SK-N-SH (cell line): Measurements from ENCODE around the gene SLC6A11. TPM values are rescaled to one million over a fixed set of nuclear protein-coding genes. Genes with fewer than 3 reads are reported as not detected.

Experiments used
- CTCF ChIA-PET: fragments of 300-600, 350-600 bp; formaldehyde crosslinking; extraction: SDS; loops from one replicate; lab custom pipeline; 2021; lab: Yijun Ruan, JAX
- POLR2A ChIA-PET: fragments of 350-600 bp; sonication (Branson Sonifier 250); formaldehyde crosslinking; extraction: SDS; loops from one replicate; lab custom pipeline; 2020; ENCODE audit warnings: antibody characterized with exemption, inconsistent platforms; lab: Yijun Ruan, JAX
- DNase-seq: peaks from one replicate; pipeline ENCODE4 v3.0.0; 2012
- H2AFZ ChIP-seq: fragments of 200-600 bp; sonication (generic); 2 replicates; pipeline ENCODE4 v1.8.1; 2016; ENCODE audit warnings: antibody characterized with exemption, mild to moderate bottlenecking, low read depth
- H3F3A ChIP-seq: fragments of 200-600 bp; sonication (generic); replicated peaks from 2 replicates; pipeline ENCODE3; 2016; ENCODE audit warnings: antibody characterized with exemption, mild to moderate bottlenecking; ENCODE audit not compliant: insufficient read depth
- H3K27ac ChIP-seq, 2 experiments: fragments of 200-500 bp in 1 of 2; fragments of 200-600 bp in 1 of 2; sonication (Bioruptor generic) in 1 of 2; sonication (generic), shearing (Covaris generic) in 1 of 2; 2 replicates each; pipeline versions ENCODE4 v1.5.1 to v1.6.1; 2014 to 2016; ENCODE audit warnings: low read depth in 2 of 2, inconsistent platforms in 1 of 2, low read length in 1 of 2, mild to moderate bottlenecking in 1 of 2, mixed read lengths in 1 of 2
- H3K27me3 ChIP-seq: fragments of 200-600 bp; sonication (generic), shearing (Covaris generic); 2 replicates; pipeline ENCODE4 v1.6.1; 2016; ENCODE audit warnings: mixed run types; ENCODE audit not compliant: insufficient read depth
- H3K36me3 ChIP-seq, 2 experiments: fragments of 200-500 bp in 1 of 2; fragments of 200-600 bp in 1 of 2; sonication (Bioruptor generic) in 1 of 2; sonication (generic) in 1 of 2; replicated peaks in 1 of 2; 2 replicates each; pipeline versions ENCODE3 to v1.5.1; 2014 to 2016; ENCODE audit warnings: low read length in 1 of 2, mild to moderate bottlenecking in 1 of 2; ENCODE audit not compliant: insufficient read depth in 2 of 2, control insufficient read depth in 1 of 2
- H3K4me1 ChIP-seq, 2 experiments: fragments of 200-500 bp in 1 of 2; fragments of 200-600 bp in 1 of 2; sonication (Bioruptor generic) in 1 of 2; sonication (generic), shearing (Covaris generic) in 1 of 2; 2 replicates each; pipeline versions ENCODE4 v1.5.1 to v1.6.1; 2014 to 2016; ENCODE audit warnings: low read depth in 1 of 2, low read length in 1 of 2, mixed run types in 1 of 2; ENCODE audit not compliant: insufficient read depth in 2 of 2, control insufficient read depth in 1 of 2
- H3K4me2 ChIP-seq: fragments of 200-600 bp; sonication (generic), shearing (Covaris generic); 2 replicates; pipeline ENCODE4 v1.6.1; 2017; ENCODE audit warnings: mixed run types
- H3K4me3 ChIP-seq, 2 experiments: fragments of 200-500 bp in 1 of 2; fragments of 200-600 bp in 1 of 2; sonication (Bioruptor generic) in 1 of 2; sonication (generic), shearing (Covaris generic) in 1 of 2; 2 replicates each; pipeline versions ENCODE4 v1.5.1 to v1.8.1; 2014 to 2016; ENCODE audit warnings: low read depth in 2 of 2, inconsistent platforms in 1 of 2, low read length in 1 of 2, mild to moderate bottlenecking in 1 of 2, mixed read lengths in 1 of 2, moderate library complexity in 1 of 2
- H3K79me2 ChIP-seq: fragments of 200-600 bp; sonication (generic); 2 replicates; pipeline ENCODE4 v1.8.1; 2017; ENCODE audit warnings: mild to moderate bottlenecking; ENCODE audit not compliant: insufficient read depth
- H3K9ac ChIP-seq: fragments of 200-600 bp; sonication (generic); 2 replicates; pipeline ENCODE4 v1.6.1; 2017; ENCODE audit warnings: mixed run types
- H3K9me2 ChIP-seq: fragments of 200-600 bp; sonication (generic); 2 replicates; pipeline ENCODE4 v1.6.1; 2017; ENCODE audit warnings: mixed run types
- H3K9me3 ChIP-seq: fragments of 200-600 bp; sonication (generic); 2 replicates; pipeline ENCODE4 v1.6.1; 2017; ENCODE audit warnings: mixed run types, mild to moderate bottlenecking, moderate library complexity
- H4K20me1 ChIP-seq: fragments of 200-600 bp; sonication (generic); 2 replicates; pipeline ENCODE4 v1.6.1; 2017; ENCODE audit warnings: mild to moderate bottlenecking, mixed run types; ENCODE audit not compliant: insufficient read depth
- CHD2 ChIP-seq: fragments of 150-350 bp; IDR thresholded peaks from 2 replicates; pipeline ENCODE4 v1.6.1; 2018; ENCODE audit warnings: low read length; ENCODE audit not compliant: partially characterized antibody
- EP300 ChIP-seq, 2 experiments: IDR thresholded peaks; 2 replicates each; pipeline versions ENCODE4 v1.4.0 to v1.6.1; 2012; ENCODE audit warnings: borderline replicate concordance in 1 of 2, low read depth in 1 of 2, low read length in 1 of 2
- FOXM1 ChIP-seq: IDR thresholded peaks from 2 replicates; pipeline ENCODE4 v1.4.0; 2012; ENCODE audit warnings: low read depth, mild to moderate bottlenecking
- GABPA ChIP-seq: IDR thresholded peaks from 2 replicates; pipeline ENCODE4 v1.4.0; 2012; ENCODE audit warnings: low read depth, mild to moderate bottlenecking
- GATA2 ChIP-seq: sonication (generic); formaldehyde crosslinking; IDR thresholded peaks from 2 replicates; pipeline ENCODE4 v1.5.0; 2020; ENCODE audit warnings: mild to moderate bottlenecking, missing genetic modification reagents
- JUND ChIP-seq: IDR thresholded peaks from 2 replicates; pipeline ENCODE4 v1.4.0; 2012
- MAX ChIP-seq: IDR thresholded peaks from 2 replicates; pipeline ENCODE4 v1.4.0; 2012; ENCODE audit warnings: low read depth
- MEF2A ChIP-seq: IDR thresholded peaks from 2 replicates; pipeline ENCODE4 v1.4.0; 2012; ENCODE audit warnings: low read depth, borderline replicate concordance
- MXI1 ChIP-seq: IDR thresholded peaks from 2 replicates; pipeline ENCODE4 v1.6.1; 2012; ENCODE audit warnings: mild to moderate bottlenecking, low read depth, low read length, improper control_type of control experiment
- NFIC ChIP-seq: IDR thresholded peaks from 2 replicates; pipeline ENCODE4 v1.4.0; 2012; ENCODE audit warnings: borderline replicate concordance
- NRF1 ChIP-seq: IDR thresholded peaks from 2 replicates; pipeline ENCODE4 v1.6.1; 2012; ENCODE audit warnings: low read depth, mild to moderate bottlenecking, low read length
- PBX3 ChIP-seq: IDR thresholded peaks from 2 replicates; pipeline ENCODE4; 2012
- POLR2AphosphoS5 ChIP-seq: IDR thresholded peaks from 2 replicates; pipeline ENCODE4 v1.6.1; 2012; ENCODE audit warnings: low read depth, low read length
- RAD21 ChIP-seq: IDR thresholded peaks from 2 replicates; pipeline ENCODE4 v1.6.1; 2012; ENCODE audit warnings: mild to moderate bottlenecking, low read length
- RXRA ChIP-seq: IDR thresholded peaks from 2 replicates; pipeline ENCODE4 v1.4.0; 2012; ENCODE audit warnings: low read depth, mild to moderate bottlenecking, borderline replicate concordance
- SIN3A ChIP-seq: IDR thresholded peaks from 2 replicates; pipeline ENCODE4 v1.6.1; 2012; ENCODE audit warnings: low read depth, mild to moderate bottlenecking, low read length, moderate library complexity, borderline replicate concordance
- TAF1 ChIP-seq: IDR thresholded peaks from 2 replicates; pipeline ENCODE4 v1.6.1; 2012; ENCODE audit warnings: low read depth, mild to moderate bottlenecking, low read length, moderate library complexity, borderline replicate concordance
- TCF12 ChIP-seq: IDR thresholded peaks from 2 replicates; pipeline ENCODE4 v1.4.0; 2012
- TEAD4 ChIP-seq: IDR thresholded peaks from 2 replicates; pipeline ENCODE4 v1.4.0; 2012; ENCODE audit warnings: mild to moderate bottlenecking, borderline replicate concordance; ENCODE audit not compliant: insufficient read depth
- YY1 ChIP-seq: IDR thresholded peaks from 2 replicates; pipeline ENCODE4 v1.4.0; 2012; ENCODE audit warnings: low read depth, mild to moderate bottlenecking
- ZBTB33 ChIP-seq: IDR thresholded peaks from 2 replicates; pipeline ENCODE4 v1.4.0; 2012; ENCODE audit warnings: low read depth, borderline replicate concordance
- WGBS: methylation state at CpG from one replicate; pipeline ENCODE4 v1.1.6; 2017; ENCODE audit warnings: low lambda C conversion rate; 5-methylcytosine and 5-hydroxymethylcytosine counted together
- polyA plus RNA-seq, 3 experiments: library from polyadenylated mRNA; depleted of rRNA; stranded (reverse); fragments of >200 nt; gene quantifications; 2 replicates each; pipeline ENCODE4 v1.2.3, GENCODE V29; 2012
- TF ChIP-seq, protein P1 (sequence below): fragments of 200-600 bp; sonication (generic); IDR thresholded peaks from 2 replicates; pipeline ENCODE4 v1.6.1; 2017; ENCODE audit warnings: antibody characterized with exemption, mild to moderate bottlenecking, moderate library complexity
- TF ChIP-seq, protein P2 (sequence below): IDR thresholded peaks from 2 replicates; pipeline ENCODE4 v1.4.0; 2012; ENCODE audit warnings: low read depth, borderline replicate concordance

The SLC6A11 gene
- polyA plus RNA-seq, 1 of the 3 experiments (the other 2 are of a cell fraction): 0.03 TPM

- Histone ChIP-seq H3K27me3 (no peaks in the 10 kb centered on the region), H3K4me1 (no peaks in the 10 kb centered on the region), H3K9me3 (no peaks in the 10 kb centered on the region), H3F3A (no peaks in the 10 kb centered on the region), H3K9ac (no peak overlapping the region), H3K4me2 (no peak overlapping the region), H4K20me1 (no peaks in the 10 kb centered on the region), H2AFZ (no peak overlapping the region), H3K36me3 (no peaks in the 10 kb centered on the region), H3K27ac (no peak overlapping the region), H3K9me2 (no peaks in the 10 kb centered on the region), H3K79me2 (no peaks in the 10 kb centered on the region), H3K4me3 (no peak overlapping the region)
- DNase-seq: no peak
- ChIA-PET POLR2A (no interaction called here), CTCF (no interaction called here)
- TF ChIP-seq EP300 (IDR thresholded peaks at IDR 0.05; ENCODE audit: borderline replicate concordance in 1 of 2, low read depth in 1 of 2, low read length in 1 of 2) (no peak), TCF12 (no peak), RXRA (no peak), TAF1 (no peak), JUND (no peak), FOXM1 (no peak), POLR2AphosphoS5 (no peak), NRF1 (no peak), MEF2A (no peak), GABPA (no peak), TEAD4 (no peak), RAD21 (no peak), PBX3 (no peak), CHD2 (no peak), MXI1 (no peak), YY1 (no peak)
- TF ChIP-seq, protein P1, sequence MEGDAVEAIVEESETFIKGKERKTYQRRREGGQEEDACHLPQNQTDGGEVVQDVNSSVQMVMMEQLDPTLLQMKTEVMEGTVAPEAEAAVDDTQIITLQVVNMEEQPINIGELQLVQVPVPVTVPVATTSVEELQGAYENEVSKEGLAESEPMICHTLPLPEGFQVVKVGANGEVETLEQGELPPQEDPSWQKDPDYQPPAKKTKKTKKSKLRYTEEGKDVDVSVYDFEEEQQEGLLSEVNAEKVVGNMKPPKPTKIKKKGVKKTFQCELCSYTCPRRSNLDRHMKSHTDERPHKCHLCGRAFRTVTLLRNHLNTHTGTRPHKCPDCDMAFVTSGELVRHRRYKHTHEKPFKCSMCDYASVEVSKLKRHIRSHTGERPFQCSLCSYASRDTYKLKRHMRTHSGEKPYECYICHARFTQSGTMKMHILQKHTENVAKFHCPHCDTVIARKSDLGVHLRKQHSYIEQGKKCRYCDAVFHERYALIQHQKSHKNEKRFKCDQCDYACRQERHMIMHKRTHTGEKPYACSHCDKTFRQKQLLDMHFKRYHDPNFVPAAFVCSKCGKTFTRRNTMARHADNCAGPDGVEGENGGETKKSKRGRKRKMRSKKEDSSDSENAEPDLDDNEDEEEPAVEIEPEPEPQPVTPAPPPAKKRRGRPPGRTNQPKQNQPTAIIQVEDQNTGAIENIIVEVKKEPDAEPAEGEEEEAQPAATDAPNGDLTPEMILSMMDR: no peak
- 25% methylated on average over 3 of the region's 3 CpGs for WGBS
Observed at GRCh38 chr3:10810376-10810775, 5.7 kb upstream of the SLC6A11 start.

GRCh38 chr3:10813425-10813824 lies 2.6 kb upstream of the SLC6A11 start:
- no peak for DNase-seq
- Histone ChIP-seq H3F3A (no peaks in the 10 kb centered on the region), H3K4me1 (peaks cover 0 to 15% of the 10 kb centered on the region in 2 experiments; a peak in 1 of 4 replicates), H3K79me2 (no peaks in the 10 kb centered on the region), H3K4me2 (no peak overlapping the region), H3K36me3 (no peaks in the 10 kb centered on the region), H3K9ac (no peak overlapping the region), H4K20me1 (no peaks in the 10 kb centered on the region), H3K27me3 (no peaks in the 10 kb centered on the region), H2AFZ (no peak overlapping the region), H3K4me3 (no peak overlapping the region), H3K9me2 (no peaks in the 10 kb centered on the region), H3K27ac (no peak overlapping the region), H3K9me3 (no peaks in the 10 kb centered on the region)
- 6% methylated on average over 1 of the region's 1 CpG for WGBS
- ChIA-PET CTCF (interaction anchor here (1.3 kb wide), 1 partner anchor 10 kb away, joined by 4 read pairs; no protein-coding TSS in a partner anchor), POLR2A (no interaction called here)
- TF ChIP-seq YY1 (no peak), NFIC (no peak), GATA2 (no peak), TEAD4 (no peak), GABPA (no peak), CHD2 (no peak), MAX (no peak), POLR2AphosphoS5 (no peak), SIN3A (no peak), ZBTB33 (no peak), RAD21 (no peak)
- TF ChIP-seq, protein P2, sequence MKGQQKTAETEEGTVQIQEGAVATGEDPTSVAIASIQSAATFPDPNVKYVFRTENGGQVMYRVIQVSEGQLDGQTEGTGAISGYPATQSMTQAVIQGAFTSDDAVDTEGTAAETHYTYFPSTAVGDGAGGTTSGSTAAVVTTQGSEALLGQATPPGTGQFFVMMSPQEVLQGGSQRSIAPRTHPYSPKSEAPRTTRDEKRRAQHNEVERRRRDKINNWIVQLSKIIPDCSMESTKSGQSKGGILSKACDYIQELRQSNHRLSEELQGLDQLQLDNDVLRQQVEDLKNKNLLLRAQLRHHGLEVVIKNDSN: no peak
